ENCODE data around the gene TLE6.
"Not testable (repeated sequence)": the region's sequence is repeated elsewhere in the genome, so short reads cannot be mapped to it uniquely, and the experiment has no call there.

Gene TLE6

GRCh38 chr19:3005345-3005744, 28.0 kb downstream of the TLE6 start:
- DNase-seq = no peak

GRCh38 chr19:3006075-3006767, 28.9 kb downstream of the TLE6 start:
- DNase-seq = no peak

- no peak for DNase-seq
Observed at GRCh38 chr19:3007975-3008374, 30.6 kb downstream of the TLE6 start.

GRCh38 chr19:3008994-3009393, 31.6 kb downstream of the TLE6 start:
- DNase-seq = no peak

GRCh38 chr19:3010871-3011270, 33.5 kb downstream of the TLE6 start:
- DNase-seq = no peak

- DNase-seq = not testable (repeated sequence)
Observed at GRCh38 chr19:3012059-3012458, 34.7 kb downstream of the TLE6 start.

GRCh38 chr19:3012621-3013262, 35.4 kb downstream of the TLE6 start:
- no peak for DNase-seq

- no peak for DNase-seq
Observed at GRCh38 chr19:3013263-3013725, 35.9 kb downstream of the TLE6 start.

- DNase-seq = no peak
Observed at GRCh38 chr19:3014135-3014534, 36.8 kb downstream of the TLE6 start.

GRCh38 chr19:3015126-3016057, 38.0 kb downstream of the TLE6 start:
- no peak for DNase-seq

- no peak for DNase-seq
Observed at GRCh38 chr19:3017923-3018322, 40.6 kb downstream of the TLE6 start.

- DNase-seq = no peak
Observed at GRCh38 chr19:3019211-3019854, 42.0 kb downstream of the TLE6 start.

- no peak for DNase-seq
Observed at GRCh38 chr19:3020321-3020960, 43.1 kb downstream of the TLE6 start.

GRCh38 chr19:3024509-3024869, 47.1 kb downstream of the TLE6 start:
- no peak for DNase-seq

GRCh38 chr19:3024870-3025548, 47.6 kb downstream of the TLE6 start:
- DNase-seq = no peak

GRCh38 chr19:3025549-3025886, 48.2 kb downstream of the TLE6 start:
- no peak for DNase-seq

- DNase-seq = no peak
Observed at GRCh38 chr19:3026768-3027167, 49.4 kb downstream of the TLE6 start.

GRCh38 chr19:3027292-3027691, 49.9 kb downstream of the TLE6 start:
- DNase-seq = no peak

- no peak for DNase-seq
Observed at GRCh38 chr19:3027981-3028304, 50.6 kb downstream of the TLE6 start.

GRCh38 chr19:3028305-3029064, 51.1 kb downstream of the TLE6 start:
- no peak for DNase-seq
